Fibroblast of skin of right quadriceps (primary cell): Measurements from ENCODE around the gene UNC79.
"Not testable (repeated sequence)": the region's sequence is repeated elsewhere in the genome, so short reads cannot be mapped to it uniquely, and the experiment has no call there.

ENCODE experiments used
- DNase-seq: peaks from one replicate; pipeline ENCODE4 v3.0.0-alpha.2; 2013

Gene UNC79

DNA sequence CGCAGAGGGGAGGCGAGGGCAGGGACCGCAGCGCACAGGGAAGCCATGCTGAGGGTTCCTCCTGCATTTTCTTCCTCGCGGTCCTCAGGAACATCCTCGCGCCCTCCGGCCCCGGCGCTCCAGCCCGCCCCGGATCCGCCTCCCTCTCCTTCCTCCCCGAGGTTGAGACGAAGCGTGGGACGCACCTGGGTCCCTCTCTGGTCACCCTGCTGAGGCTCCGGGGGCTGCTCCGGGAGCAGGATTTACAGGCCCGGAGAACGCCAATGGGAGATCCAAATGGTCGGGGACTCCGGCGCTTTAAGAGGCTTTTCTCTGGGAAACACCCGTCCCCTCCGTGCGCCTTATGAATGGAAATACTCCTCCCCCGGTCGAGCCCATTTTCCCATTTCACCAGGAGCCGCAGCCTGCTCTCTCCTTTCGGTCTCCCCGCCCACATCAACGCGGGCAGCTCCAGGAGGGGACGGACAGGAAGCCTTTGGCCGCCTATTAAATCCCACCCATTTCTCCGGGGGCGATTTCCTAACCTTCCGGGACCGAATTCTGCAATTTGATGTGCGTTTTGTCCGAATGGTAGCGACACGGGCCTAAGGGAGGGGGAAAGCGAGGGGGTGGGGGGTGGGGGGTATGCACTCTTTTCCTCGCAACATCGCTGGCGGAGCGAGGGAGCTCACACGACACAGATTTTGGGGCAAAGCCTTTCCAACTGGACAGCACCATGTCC is at the start of gene UNC79:
TSS of gene UNC79 (plus strand) at position 625 of the 721 bp plus-strand sequence. CDS start at position 716, 91 bp downstream.
- DNase-seq, result no peak

DNA sequence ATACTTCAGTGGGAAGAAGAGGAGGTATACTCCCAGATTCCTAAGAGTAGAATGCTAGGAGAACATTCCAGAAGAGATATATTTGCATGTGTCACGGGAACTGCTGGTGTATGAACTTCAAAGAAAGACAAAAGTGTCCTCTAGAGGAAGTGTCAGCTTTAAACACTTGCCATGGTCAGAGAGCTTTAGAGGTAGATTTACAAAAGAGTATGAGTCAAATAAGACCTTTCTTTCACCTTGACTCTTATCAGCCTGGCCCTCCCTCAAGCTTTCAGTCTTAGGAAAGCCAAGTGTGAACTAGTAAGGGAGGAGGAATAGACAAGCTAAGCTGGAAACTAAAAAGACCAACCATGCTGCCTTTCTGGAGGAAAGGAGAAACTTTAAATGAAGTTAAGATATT is 49.1 kb upstream of the UNC79 start:
- DNase-seq, result no peak

DNA sequence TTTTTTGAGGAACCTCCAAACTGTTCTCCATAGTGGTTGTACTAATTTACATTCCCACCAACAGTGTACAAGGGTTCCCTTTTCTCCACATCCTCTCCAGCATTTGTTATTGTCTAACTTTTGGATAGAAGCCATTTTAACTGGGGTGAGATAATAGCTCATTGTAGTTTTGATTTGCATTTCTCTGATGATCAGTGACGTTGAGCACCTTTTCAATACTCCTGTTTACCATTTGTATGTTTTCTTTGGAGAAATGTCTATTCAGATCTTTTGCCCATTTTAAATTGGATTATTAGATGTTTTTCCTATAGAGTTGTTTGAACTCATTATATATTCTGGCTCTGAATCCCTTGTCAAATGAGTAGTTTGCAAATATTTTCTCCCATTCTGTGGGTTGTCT is 46.5 kb upstream of the UNC79 start:
- not testable (repeated sequence) for DNase-seq

DNA sequence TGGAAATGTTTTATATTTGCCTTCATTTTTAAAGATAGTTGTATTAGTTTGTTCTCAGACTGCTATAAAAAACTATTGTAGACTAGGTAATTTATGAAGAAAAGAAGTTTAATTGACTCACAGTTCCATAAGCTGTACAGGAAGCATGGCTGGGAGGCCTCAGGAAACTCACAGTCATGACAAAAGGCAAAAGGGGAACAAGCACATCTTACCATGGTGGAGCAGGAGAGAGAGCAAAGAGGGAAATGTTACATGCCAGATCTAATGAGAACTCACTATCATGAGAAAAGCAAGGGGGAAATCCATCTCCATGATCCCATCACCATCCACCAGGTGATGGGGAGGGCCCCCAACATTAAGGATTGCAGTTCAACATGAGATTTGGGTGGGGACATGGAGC is 35.5 kb upstream of the UNC79 start:
- DNase-seq, result no peak

DNA sequence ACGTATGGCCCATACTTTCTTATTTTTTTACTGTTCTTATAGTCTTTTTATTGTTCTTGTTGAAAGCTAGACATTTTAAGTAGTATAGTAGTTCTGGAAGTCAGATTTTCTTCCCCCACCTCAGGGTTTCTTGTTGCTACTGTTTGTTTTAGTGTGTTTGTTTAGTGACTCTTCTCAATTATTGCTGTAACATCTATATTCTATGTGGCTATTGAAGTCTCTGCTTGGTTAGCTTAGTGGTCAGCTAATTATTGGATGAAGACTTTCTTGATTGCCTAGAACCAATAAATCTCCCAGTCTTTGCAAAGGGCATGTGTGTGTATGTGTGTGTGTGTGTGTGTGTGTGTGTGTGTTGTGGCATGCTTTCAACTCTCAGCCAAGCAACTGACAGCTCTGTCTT is 34.3 kb upstream of the UNC79 start:
- no peak for DNase-seq

DNA sequence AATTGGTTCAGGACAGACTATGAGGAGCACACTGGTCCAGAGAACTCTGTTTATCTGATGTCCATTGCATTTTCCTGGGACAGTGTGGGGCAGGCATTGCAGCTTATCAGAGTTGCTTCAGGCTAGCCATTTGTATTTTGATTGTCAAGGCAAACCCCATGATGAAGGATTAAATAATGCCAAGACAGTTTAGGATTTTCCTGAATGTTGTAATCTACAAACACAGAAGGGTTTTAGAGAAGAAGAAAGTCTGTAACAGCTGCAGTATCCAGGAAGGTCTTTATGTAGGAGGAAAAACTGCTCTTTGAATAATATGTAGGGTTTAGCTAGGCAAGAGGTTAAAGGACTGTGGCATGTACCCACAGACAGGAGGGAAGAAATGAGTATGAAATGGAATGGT is 32.2 kb upstream of the UNC79 start:
- no peak for DNase-seq

DNA sequence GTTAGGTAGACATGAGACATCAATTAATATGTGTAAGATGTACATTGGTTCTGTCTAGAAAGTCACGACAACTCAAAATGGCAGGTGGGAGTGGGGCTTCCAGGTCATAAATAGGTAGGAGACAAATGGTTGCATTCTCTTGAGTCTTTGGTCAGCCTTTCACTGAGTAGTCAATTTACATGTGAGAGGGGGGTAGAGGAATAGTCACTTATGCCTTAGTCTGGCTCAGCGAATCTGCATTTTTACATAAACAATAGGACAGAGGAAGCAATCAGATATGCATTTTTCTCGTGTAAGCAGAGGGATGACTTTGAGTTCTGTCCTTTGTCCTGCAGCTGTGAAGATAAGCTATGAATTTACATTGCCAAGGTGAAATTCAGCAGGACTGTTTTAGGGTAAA is 27.8 kb upstream of the UNC79 start:
- DNase-seq, result no peak

DNA sequence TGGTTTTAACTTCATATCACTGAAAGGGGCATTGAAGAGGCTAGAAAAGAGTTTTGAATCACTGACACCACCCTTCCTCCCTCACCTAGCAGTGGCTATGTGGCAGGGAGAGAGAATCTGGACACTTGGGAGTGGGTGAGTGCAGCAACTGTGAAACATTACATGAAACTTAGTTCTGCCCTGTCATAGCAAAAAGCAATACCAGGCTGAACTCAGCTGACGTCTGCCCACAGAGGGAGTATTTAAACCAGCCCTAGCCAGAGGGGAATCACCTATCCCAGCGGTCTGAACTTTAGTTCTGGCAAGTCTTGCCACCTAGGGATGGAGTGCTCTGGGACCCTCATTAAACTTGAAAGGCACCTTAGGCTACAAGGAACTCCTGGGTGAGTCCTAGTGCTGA is 20.7 kb upstream of the UNC79 start:
- no peak for DNase-seq

DNA sequence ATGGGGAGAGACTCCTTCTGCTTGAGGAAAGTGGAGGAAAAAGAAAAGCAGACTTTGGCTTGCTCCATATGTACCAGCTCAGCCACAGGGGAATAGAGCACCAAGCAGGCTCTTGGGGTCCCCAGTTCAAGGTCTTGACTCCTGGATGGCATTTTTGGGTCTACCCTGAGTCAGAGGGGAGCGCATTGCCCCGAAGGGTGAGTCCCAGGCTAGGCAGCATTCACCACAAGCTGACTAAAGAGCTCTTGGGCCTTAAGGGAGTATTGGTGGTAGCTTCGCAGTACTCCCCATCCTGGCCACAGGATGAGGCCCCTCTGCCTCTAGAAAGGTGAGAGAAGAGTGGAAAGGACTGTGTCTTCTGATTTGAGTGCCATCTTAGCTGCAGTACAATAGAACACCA is 19.8 kb upstream of the UNC79 start:
- no peak for DNase-seq

DNA sequence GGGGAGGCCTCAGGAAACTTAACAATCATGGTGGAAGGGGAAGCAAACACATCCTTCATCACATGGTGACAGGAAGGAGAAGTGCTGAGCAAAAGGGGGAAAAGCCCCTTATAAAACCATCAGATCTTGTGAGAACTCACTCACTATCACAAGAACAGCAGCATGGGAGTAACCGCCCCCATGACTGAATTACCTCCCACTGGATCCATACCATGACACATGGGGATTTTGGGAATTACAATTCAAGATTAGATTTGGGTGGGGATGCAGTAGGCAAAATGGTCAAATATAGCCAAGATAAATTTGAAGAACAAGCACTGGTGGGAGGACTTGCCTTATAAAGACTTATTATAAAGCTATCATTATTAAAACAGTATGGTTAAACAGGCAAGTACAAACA is 5.6 kb upstream of the UNC79 start:
- not testable (repeated sequence) for DNase-seq

DNA sequence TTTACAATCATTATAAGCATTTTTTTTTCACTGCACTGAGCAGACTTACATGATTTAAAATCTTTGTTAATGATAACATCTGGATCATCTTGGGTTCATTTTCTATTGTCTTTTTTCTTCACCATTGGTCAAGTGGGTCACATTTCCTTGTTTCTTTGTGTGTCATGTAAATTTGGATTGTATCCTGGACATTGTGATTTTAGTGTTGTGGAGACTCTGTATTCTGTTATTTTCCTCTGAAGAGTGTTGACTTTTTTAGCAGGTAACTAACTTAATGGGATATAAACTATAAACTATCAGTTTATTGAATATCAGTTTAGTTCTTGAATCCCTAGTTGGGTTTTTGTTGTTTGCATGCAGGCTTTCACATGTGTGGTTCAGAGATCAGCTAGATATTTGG is 4.0 kb upstream of the UNC79 start:
- no peak for DNase-seq

DNA sequence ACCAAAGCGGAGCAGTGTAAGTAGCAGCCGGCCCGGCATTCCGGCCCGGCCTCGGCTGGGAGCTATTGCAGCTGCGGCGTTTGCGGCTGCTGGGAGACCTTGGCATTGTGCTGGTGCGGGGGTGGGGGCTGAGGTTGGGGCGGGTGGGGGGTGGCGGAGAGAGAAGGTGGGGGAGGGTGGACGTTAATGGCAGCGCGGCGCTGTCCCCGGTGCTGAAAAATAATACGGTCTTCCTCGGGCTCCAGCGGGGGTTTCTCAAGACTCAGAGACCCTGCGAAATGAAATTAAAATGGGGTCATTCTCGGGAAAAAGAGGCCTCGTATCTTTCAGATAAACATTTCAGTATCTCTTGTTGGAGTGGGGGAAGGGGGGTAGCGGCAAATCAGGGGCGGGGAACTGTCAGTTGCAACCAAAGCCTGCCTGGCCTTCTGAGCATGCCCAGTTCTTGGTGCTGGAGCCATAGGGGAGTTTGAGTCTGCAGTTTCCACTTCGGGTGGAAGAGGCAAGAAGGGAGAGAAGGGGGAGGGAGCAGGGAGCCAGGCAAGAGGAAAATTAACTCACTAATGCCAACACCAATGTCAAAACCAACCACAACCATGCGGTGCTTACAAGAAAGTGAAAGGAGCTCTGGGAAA is 414 bp downstream of the UNC79 start:
- DNase-seq, result peak; percentile 1

DNA sequence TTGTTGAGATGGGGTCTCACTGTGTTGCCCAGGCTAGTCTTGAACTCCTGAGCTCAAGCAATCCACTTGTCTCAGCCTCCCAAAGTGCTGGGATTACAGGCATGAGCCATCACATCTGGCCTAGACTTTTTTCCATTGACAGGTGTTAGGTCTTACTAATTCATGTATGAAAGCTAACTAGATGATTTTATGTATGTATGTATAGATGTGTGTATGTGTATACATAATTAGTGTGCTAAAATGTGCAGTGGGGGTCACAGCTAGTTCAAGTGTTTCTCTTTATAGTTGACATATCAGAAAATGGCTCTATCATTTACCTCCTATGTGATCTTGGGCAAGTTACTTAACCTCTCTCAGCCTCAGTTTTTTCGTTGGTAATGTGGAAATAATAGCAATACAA is 23.5 kb downstream of the UNC79 start:
- DNase-seq, result no peak

DNA sequence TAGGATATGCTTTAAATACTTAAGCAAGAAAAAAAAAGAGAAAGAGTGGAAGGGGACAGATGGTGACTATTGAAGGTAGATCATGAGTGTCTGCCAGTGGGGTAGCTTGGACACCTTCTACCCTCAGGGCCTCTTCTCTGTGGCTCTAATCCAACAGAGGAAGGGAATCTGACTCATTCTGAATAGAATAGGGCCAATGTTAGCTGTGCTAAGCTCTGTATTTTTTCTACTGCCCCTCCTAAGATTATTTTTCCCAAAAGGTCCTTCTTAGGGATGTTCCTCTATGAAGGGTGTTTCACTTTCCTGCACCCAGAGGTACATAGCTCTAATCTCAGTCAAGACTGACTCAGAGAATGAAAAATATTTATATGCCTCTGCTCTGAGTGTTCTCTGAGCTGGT is 25.6 kb downstream of the UNC79 start:
- DNase-seq, result no peak

DNA sequence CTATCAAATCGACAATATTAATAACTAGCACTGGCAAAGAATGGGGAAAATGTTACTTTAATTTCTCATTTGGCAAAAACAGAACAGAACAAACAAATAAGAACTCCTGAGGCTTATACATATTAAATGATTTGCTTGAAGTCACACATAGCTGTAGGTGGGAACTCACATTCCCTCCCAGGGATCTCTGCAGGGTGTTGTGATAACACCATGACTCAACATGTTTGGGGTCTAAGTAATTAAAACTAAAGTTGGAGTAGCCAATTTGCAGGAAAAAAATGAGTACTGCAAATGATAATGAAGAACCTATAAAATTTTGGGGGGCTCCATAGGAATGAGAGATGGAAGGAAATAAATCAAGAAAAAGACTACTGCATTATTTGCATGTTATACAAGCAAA is 27.5 kb downstream of the UNC79 start:
- no peak for DNase-seq

DNA sequence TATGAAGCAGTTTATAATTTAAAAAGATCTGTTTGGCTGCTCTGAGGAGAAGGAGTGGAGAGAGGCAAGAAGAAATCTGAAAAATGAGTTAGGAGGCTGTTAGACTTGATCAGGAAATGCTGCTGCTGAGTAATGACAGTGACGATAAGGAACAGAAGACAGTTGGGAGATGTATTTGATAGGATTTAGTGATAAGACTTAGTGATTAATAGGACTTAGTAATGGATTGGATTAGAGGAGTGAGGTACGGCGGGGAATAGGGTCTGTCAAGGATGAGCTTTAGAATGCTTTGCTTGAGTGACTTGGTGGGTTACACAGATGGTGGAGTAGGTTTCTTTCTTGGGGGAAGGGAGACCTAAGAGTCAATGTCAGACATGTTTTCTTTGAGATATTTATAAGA is 31.7 kb downstream of the UNC79 start:
- no peak for DNase-seq

DNA sequence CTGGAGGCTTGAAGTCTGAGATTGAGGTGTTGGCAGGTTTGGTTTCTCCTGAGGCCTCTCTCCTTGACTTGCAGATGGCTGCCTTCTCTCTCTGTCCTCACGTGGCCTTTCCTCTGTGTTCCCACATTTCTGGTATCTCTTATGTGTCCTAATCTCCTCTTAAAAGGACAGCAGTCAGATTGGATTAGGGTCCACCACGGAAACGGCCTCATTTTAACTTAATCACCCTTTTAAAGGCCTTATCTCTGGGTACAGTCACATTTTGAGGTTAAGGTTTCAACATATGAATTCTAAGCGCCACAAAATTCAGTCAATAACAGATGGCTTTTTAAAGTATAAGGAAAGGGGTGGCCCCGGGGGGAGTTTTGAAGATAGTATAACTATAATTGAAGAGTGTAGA is 33.5 kb downstream of the UNC79 start:
- DNase-seq, result no peak

DNA sequence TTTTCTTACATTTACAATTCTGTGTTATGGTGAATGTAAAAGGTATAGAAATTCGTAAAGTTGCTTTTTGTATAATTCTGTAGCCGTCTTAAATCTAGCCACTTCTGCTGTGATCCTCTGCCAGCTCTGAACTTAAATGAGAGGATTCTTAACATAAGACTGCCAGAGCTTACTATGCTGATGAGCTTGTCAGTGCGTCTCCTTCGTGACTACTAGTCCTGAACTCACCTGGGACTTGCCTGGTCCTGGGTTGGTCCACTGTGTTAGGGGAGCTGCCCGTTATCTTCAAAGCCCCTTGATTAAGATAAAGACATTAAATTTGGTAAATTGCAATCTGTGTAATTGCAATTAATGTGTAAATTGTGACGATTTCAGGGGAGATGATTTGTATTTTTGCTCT is 44.7 kb downstream of the UNC79 start:
- no peak for DNase-seq

DNA sequence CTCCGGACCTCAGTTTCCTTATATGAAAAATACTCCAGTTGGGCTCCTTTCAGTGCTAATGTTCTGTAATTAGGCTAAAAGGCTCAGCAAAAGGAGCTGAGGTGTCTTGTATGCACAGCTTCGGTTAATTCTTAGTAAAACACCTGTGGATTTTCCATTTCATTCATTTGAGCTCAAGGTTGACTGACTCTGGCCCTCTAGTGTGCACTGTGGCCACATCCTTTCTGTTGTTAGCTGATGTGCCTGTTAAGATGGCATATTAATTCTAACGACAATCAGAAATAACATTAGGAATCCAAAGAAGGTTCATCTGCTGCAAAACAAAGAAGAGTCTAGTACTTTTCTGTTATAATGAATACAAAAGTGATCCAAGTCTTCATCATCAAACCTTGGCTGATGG is 45.6 kb downstream of the UNC79 start:
- DNase-seq, result no peak

DNA sequence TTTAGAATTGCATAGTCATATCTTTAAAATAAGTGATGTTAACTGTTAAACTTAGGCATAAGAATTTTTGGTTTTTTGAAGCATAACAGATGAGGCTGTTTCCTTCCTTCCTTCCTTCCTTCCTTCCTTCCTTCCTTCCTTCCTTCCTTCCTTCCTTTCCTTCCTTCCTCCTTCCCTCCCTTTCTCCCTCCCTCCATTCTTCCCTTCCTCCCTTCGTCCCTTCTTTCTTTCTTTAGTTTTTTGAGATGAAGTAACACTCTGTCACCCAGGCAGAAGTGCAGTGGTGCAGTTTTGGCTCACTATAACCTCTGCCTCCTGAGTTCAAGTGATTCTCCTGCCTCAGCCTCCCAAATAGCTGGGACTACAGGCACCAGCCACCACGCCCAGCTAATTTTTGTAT is 48.3 kb downstream of the UNC79 start:
- not testable (repeated sequence) for DNase-seq

DNA sequence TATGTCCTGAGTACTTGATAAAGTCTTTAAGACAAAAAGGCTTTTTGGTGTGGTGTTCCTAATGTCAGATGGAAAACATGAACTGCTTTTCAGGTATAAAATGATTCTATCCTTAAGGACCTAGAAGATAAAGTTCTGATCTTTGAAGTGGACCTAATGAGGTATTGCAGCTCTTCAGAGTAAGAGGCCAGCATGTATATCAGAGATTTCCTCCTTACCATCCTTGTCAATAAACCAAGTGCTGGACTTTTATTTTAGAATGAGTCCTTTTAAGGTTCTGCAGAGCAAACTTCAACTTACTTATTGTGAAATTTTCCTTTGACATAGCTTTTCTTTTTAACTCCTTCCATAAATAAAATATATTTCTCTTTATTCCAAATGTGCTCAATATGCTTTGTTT is 50.1 kb downstream of the UNC79 start:
- no peak for DNase-seq

DNA sequence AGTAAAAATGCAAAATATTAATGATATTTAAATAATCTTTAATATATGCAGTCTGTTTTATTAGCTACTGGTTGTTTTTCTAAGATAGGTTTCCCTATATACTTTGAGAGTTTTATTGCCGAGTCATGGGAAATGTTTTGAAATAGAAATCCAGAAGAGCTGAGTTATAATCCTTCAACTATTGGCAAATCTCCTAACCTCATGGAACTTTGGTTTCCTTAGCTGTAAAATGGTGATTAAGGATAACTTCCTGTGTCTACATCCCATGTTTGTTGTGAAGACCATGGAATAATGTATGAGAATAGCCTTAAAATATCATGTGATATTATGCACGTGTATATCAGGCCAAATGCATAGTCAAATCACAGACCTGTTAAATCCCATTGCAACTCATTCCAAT is 51.0 kb downstream of the UNC79 start:
- no peak for DNase-seq

DNA sequence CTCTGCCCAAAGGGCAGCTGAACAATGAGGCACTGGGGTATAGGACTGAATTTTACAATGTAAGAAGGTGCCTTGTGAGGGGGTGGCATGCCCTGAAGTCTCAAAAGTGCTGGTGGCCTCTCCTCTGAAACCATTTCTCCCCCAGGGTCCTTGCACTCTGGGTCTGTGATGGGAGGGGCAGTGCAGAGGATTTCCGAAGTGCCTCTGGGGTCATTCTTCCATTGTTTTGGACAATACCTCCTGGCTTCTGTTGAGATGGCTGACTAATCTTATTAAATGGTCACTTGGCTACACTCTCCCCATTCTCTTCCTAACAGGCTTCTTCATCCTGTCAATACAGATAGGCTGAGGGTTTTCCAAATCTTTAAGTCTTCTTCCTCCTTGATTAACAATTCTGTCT is 59.3 kb downstream of the UNC79 start:
- DNase-seq, result no peak

DNA sequence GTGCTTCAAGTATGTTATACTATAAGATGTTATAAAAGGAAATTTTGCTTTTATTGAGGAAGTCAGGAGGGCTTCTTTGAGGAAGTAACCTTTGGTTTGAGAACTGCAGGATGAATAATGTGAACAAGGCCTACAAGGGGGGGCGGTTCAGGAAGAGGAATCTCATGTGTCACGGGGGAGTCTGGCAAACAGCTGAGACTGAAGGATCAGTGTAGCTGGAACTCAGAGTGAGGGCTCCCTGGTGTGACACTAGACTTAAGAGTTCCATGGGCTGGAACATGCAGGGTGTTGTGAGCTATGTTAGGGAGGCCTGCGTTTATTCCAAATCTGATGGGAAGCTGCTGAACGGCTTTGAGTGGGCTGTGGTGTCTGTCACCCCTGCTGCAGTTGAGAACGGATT is 62.3 kb downstream of the UNC79 start:
- DNase-seq, result no peak

DNA sequence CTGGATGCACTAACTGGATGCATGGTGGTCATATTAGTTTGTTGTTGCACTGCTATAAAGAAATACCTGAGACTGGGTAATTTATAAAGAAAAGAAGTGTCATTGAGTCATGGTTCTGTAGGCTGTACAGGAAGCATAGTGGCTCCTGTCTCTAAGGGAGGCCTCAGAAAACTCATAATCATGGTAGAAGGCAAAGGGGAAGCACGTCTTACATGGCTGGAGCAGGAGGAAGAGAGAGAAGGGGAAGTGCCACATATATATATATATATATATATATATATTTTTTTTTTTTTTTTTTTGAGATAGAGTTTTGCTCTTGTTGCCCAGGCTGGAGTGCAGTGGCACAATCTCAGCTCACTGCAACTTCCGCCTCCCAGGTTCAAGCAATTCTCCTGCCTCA is 62.9 kb downstream of the UNC79 start:
- not testable (repeated sequence) for DNase-seq
